Aorta (tissue), 5 donors: ENCODE data around the gene SAT2. TPM values are rescaled to one million over a fixed set of nuclear protein-coding genes. Genes with fewer than 3 reads are reported as not detected.
A peak's percentile ranks its signal among the peaks of the same experiment; 100 is the strongest.

Source experiments
- ATAC-seq: fragments of 200-7000 bp; cut with Tn5 transposase; one replicate; pipeline ENCODE4 v1.9.1; 2022; ENCODE audit warnings: moderate library complexity; ENCODE audit not compliant: low FRiP score
- DNase-seq, 2 donors: peaks; one replicate each; pipeline ENCODE4 v3.0.0-alpha.2; 2020
- H3K27ac ChIP-seq, 2 donors: one replicate each; pipeline ENCODE4 v1.5.1; 2013; ENCODE audit warnings: low read length in 2 of 2, mild to moderate bottlenecking in 2 of 2, moderate library complexity in 2 of 2, control low read depth in 1 of 2, inconsistent platforms in 1 of 2, low read depth in 1 of 2
- H3K27me3 ChIP-seq, 2 donors: one replicate each; pipeline ENCODE4 v1.6.1; 2013; ENCODE audit warnings: control low read depth in 1 of 2, low read length in 1 of 2, mild to moderate bottlenecking in 1 of 2, moderate library complexity in 1 of 2; ENCODE audit not compliant: insufficient read depth in 2 of 2, control insufficient read depth in 1 of 2
- H3K36me3 ChIP-seq, 2 donors: one replicate each; pipeline ENCODE4 v1.6.1; 2013; ENCODE audit warnings: control low read depth in 1 of 2, low read length in 1 of 2, mild to moderate bottlenecking in 1 of 2; ENCODE audit not compliant: insufficient read depth in 2 of 2, control insufficient read depth in 1 of 2
- H3K4me1 ChIP-seq, 2 donors: one replicate each; pipeline ENCODE4 v1.6.1; 2013; ENCODE audit warnings: low read length in 2 of 2, control low read depth in 1 of 2, mild to moderate bottlenecking in 1 of 2, moderate library complexity in 1 of 2; ENCODE audit not compliant: insufficient read depth in 2 of 2, control insufficient read depth in 1 of 2
- H3K4me3 ChIP-seq, 2 donors: one replicate each; pipeline ENCODE4 v1.5.1; 2013; ENCODE audit warnings: low read length in 2 of 2, control low read depth in 1 of 2, mild to moderate bottlenecking in 1 of 2
- H3K9me3 ChIP-seq: one replicate; pipeline ENCODE4 v1.6.1; 2013; ENCODE audit warnings: mild to moderate bottlenecking, low read length; ENCODE audit not compliant: control insufficient read depth
- WGBS, 2 donors: extraction: QIAGEN DNeasy Blood & Tissue Kit; methylation state at CpG; one replicate each; pipeline ENCODE4 v1.1.7; 2013; 5-methylcytosine and 5-hydroxymethylcytosine counted together
- intact Hi-C, 2 donors: fragments of 100-400 bp; cut with DNase I; formaldehyde crosslinking; loops; one replicate each; pipeline versions ENCODE4 v1.14.2 to v1.15.0; 2022
- polyA plus RNA-seq, 2 donors: library from polyadenylated mRNA; stranded (reverse); fragments of 200-250 nt; gene quantifications; one replicate each; pipeline ENCODE4 v1.2.3, GENCODE V29; 2013
- total RNA-seq, 2 donors: library from RNA; stranded (reverse); fragmentation: NEBNext Ultra II Directional; extraction: Animal tissue kit (Norgen Biotek cat#: 25700); gene quantifications; one replicate each; pipeline ENCODE4 v1.2.1, GENCODE V29; 2021
- donor health status: healthy with polysubstance abuse.
- donor health status: Bipolar disorder and iron deficiency.
- donor health status: DM: no; HTN: no; CAD: no.
- donor health status: DM: no; HTN: no; CAD: no.
- donor health status: DM: yes; HTN: yes; CAD: no.

Gene SAT2
- total and polyA plus RNA-seq, 4 donors = 45.9 to 180 (median 110) TPM

- no peaks in the 10 kb centered on the region for H3K9me3 ChIP-seq
- intact Hi-C loops = no loop called here
- H3K36me3 ChIP-seq = peaks cover 0 to 5% of the 10 kb centered on the region in 2 donors
- peak; percentile 70 to 80 for DNase-seq
- peak overlapping the region; percentile 47 to 73 for H3K27ac ChIP-seq
- no peak for ATAC-seq
- no peaks in the 10 kb centered on the region for H3K27me3 ChIP-seq
- H3K4me3 ChIP-seq = no peak overlapping the region
- WGBS, 2 donors = 83 to 87% methylated on average over 33 to 36 of the region's 36 CpGs
- H3K4me1 ChIP-seq = peaks cover 0 to 4% of the 10 kb centered on the region in 2 donors
These were observed 45.0 kb downstream of the SAT2 start for GRCh38 chr17:7582396-7583252.

- intact Hi-C loops = no loop called here
- H3K4me1 ChIP-seq = peaks cover 0 to 4% of the 10 kb centered on the region in 2 donors
- no peaks in the 10 kb centered on the region for H3K27me3 ChIP-seq
- H3K4me3 ChIP-seq = no peak overlapping the region
- WGBS, 2 donors = 81 to 82% methylated on average over 23 of the region's 23 CpGs
- no peak for ATAC-seq
- DNase-seq = no peak
- H3K27ac ChIP-seq = no peak overlapping the region
- no peaks in the 10 kb centered on the region for H3K9me3 ChIP-seq
- peaks cover 0 to 8% of the 10 kb centered on the region in 2 donors for H3K36me3 ChIP-seq
These were observed 46.7 kb downstream of the SAT2 start for GRCh38 chr17:7580604-7581575.

- no peak for ATAC-seq
- intact Hi-C loops = no loop called here
- 61% methylated on average over 11 to 12 of the region's 12 CpGs for WGBS, 2 donors
These were observed 47.6 kb downstream of the SAT2 start for GRCh38 chr17:7579834-7580603.

DNA sequence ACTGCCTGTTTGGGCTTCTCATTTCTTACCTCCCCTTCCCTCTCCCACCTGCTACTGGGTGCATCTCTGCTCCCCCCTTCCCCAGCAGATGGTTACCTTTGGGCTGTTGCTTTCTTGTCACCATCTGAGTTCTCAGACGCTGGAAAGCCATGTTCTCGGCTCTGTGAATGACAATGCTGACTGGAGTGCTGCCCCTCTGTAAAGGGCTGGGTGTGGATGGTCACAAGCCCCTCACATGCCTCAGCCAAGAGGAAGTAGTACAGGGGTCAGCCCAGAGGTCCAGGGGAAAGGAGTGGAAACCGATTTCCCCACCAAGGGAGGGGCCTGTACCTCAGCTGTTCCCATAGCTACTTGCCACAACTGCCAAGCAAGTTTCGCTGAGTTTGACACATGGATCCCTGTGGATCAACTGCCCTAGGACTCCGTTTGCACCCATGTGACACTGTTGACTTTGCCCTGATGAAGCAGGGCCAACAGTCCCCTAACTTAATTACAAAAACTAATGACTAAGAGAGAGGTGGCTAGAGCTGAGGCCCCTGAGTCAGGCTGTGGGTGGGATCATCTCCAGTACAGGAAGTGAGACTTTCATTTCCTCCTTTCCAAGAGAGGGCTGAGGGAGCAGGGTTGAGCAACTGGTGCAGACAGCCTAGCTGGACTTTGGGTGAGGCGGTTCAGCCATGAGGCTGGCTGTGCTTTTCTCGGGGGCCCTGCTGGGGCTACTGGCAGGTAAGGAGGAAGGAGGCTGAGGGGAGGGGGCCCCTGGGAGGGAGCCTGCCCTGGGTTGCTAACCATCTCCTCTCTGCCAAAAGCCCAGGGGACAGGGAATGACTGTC is 48.4 kb downstream of the SAT2 start, which contains the start of gene CD68:
CD68 (plus strand) TSS at position 638 of the 833 bp plus-strand sequence; CDS start at position 678, 40 bp downstream.
- H3K36me3 ChIP-seq = peaks cover 0 to 18% of the 10 kb centered on the region in 2 donors
- 18 to 21% methylated on average over 7 of the region's 7 CpGs for WGBS, 2 donors
- no peak within 1 kb of the TSS for H3K4me3 ChIP-seq
- ATAC-seq (peak; percentile 65), DNase-seq (peak; percentile 87 to 91)
- H3K27ac ChIP-seq = peak within 1 kb of the TSS in 1 of 2 donors; percentile 30
- no peaks in the 10 kb centered on the region for H3K27me3 ChIP-seq
- intact Hi-C loops = no loop called here
- H3K4me1 ChIP-seq = peaks cover 0 to 4% of the 10 kb centered on the region in 2 donors
- H3K9me3 ChIP-seq = no peaks in the 10 kb centered on the region

More at GRCh38 chr17:7579834-7580603, 47.6 kb downstream of the SAT2 start:
- Histone ChIP-seq H3K27ac (peak overlapping the region in 1 of 2 donors; percentile 30), H3K4me1 (peaks cover 0 to 4% of the 10 kb centered on the region in 2 donors), H3K36me3 (peaks cover 0 to 12% of the 10 kb centered on the region in 2 donors), H3K9me3 (no peaks in the 10 kb centered on the region), H3K27me3 (no peaks in the 10 kb centered on the region), H3K4me3 (no peak overlapping the region)
- peak in 1 of 2 donors; percentile 61 for DNase-seq

GRCh38 chr17:7577327-7578199 is 50.1 kb downstream of the SAT2 start:
- no peak for DNase-seq
- Histone ChIP-seq H3K36me3 (peaks cover 0 to 18% of the 10 kb centered on the region in 2 donors), H3K27ac (no peak overlapping the region), H3K4me1 (peaks cover 0 to 4% of the 10 kb centered on the region in 2 donors), H3K9me3 (no peaks in the 10 kb centered on the region), H3K27me3 (no peaks in the 10 kb centered on the region), H3K4me3 (no peak overlapping the region)
- ATAC-seq = no peak
- intact Hi-C loops = no loop called here
- 74 to 76% methylated on average over 17 of the region's 17 CpGs for WGBS, 2 donors

DNA sequence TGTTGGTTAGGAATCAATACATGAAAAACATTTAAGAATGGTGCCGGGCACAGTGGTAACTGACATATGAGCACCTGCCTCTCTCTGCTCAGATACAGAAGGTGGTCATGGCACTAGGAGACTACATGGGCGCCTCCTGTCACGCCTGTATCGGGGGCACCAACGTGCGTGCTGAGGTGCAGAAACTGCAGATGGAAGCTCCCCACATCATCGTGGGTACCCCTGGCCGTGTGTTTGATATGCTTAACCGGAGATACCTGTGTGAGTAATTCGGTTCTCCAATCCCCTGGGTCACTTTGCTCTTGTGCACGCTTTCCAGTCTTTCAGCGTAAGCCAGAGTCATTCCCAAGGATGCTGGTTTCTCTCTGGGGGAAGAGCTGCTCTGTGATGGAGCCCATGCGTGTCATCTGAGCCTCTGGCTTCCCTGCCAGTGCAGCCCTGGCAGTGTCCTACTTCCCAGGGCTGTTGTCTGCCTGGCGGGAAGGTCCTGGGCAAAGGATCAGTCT is 51.1 kb downstream of the SAT2 start:
- H3K4me1 ChIP-seq = no peaks in the 10 kb centered on the region
- H3K27ac ChIP-seq = no peak overlapping the region
- H3K9me3 ChIP-seq = no peaks in the 10 kb centered on the region
- H3K36me3 ChIP-seq = peaks cover 0 to 18% of the 10 kb centered on the region in 2 donors
- no peaks in the 10 kb centered on the region for H3K27me3 ChIP-seq
- ATAC-seq (no peak), DNase-seq (no peak)
- H3K4me3 ChIP-seq = no peak overlapping the region
- WGBS, 2 donors = 78 to 79% methylated on average over 14 of the region's 14 CpGs
- intact Hi-C loops = no loop called here
